Measurements from ENCODE around the gene CNN1. TPM values are rescaled to one million over a fixed set of nuclear protein-coding genes. Genes with fewer than 3 reads are reported as not detected.

Gene CNN1
- total and polyA plus RNA-seq, 2 of the 13 experiments (the other 11 are each of a cell fraction or from before 2014, with no cell fraction given), result 0.70 to 1.1 TPM

DNA sequence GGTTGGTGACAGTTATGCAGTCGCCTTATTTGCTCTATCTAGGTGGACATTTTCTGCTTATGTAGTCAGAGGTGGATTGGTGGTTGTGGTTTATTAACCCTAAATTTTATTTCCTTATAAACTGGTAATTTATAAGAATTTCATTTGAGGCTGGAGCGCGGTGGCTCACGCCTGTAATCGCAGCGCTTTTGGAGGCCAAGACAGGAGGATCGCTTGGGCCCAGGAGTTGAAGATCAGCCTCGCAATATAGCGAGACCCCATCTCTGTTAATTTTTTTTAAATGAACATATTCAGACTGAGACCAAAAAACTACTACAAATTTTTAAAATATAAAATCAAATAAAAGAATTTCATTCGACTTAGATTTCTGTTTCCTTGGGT, 59.4 kb downstream of the CNN1 start:
- H3K36me3 ChIP-seq (replicated peaks in 1 of 2; ENCODE audit: control insufficient read depth in 1 of 2, insufficient read depth in 2 of 2, low read length in 2 of 2), result no peaks in the 10 kb centered on the region
- peaks cover 52% of the 10 kb centered on the region for H3K4me1 ChIP-seq (ENCODE audit: insufficient read depth, low read length)
- H2AFZ ChIP-seq (ENCODE audit: low read length), result no peak overlapping the region
- POLR2A ChIA-PET, result interaction anchor here (0.8 to 1.2 kb wide), 9 partner anchors 9 to 223 kb away, joined by 3 to 9 read pairs (median 3); partner anchors contain the start of genes ELOF1, EPOR and SWSAP1
- peak overlapping the region; percentile 86 to 89 (median 86) for H3K4me3 ChIP-seq (replicated peaks in 1 of 3; ENCODE audit: insufficient read depth in 1 of 3, low read depth in 2 of 3, low read length in 3 of 3)
- H3K27ac ChIP-seq (ENCODE audit: extremely low read length, insufficient read depth, low read length), result peak overlapping the region; percentile 85
- H4K20me1 ChIP-seq (ENCODE audit: insufficient read depth, low read length), result no peaks in the 10 kb centered on the region
- CTCF ChIA-PET (ENCODE audit: low intra/inter-chr PET ratio, low total read pairs), result no interaction called here
- H3K9ac ChIP-seq (ENCODE audit: insufficient read depth, low read depth, low read length), result peak overlapping the region; percentile 92
- DNase-seq (ENCODE audit: low spot score) (no peak), ATAC-seq (no peak), FAIRE-seq (peak; percentile 8)
- H3K27me3 ChIP-seq (ENCODE audit: control insufficient read depth in 1 of 2, insufficient read depth in 2 of 2, low read length in 2 of 2), result no peaks in the 10 kb centered on the region
- in situ Hi-C loops (cut with HindIII; ENCODE audit: extremely low pct_ligation_motif_present, low pct_unique_long_range_greater_than_20kb) (no loop called here), intact Hi-C loops (cut with micrococcal nuclease; ENCODE audit: unreplicated experiment) (no loop called here)
- TF ChIP-seq, protein P1, sequence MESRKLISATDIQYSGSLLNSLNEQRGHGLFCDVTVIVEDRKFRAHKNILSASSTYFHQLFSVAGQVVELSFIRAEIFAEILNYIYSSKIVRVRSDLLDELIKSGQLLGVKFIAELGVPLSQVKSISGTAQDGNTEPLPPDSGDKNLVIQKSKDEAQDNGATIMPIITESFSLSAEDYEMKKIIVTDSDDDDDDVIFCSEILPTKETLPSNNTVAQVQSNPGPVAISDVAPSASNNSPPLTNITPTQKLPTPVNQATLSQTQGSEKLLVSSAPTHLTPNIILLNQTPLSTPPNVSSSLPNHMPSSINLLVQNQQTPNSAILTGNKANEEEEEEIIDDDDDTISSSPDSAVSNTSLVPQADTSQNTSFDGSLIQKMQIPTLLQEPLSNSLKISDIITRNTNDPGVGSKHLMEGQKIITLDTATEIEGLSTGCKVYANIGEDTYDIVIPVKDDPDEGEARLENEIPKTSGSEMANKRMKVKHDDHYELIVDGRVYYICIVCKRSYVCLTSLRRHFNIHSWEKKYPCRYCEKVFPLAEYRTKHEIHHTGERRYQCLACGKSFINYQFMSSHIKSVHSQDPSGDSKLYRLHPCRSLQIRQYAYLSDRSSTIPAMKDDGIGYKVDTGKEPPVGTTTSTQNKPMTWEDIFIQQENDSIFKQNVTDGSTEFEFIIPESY (CRISPR knock-in tag; IDR thresholded peaks at IDR 0.05), result peak; percentile 18; the same call in 1 of the 2 replicates
- TF ChIP-seq ZNF770 (CRISPR knock-in tag; IDR thresholded peaks at IDR 0.05), result peak; percentile 70; the same call in 1 of the 2 replicates
- TF ChIP-seq PRPF4 (IDR thresholded peaks at IDR 0.05; ENCODE audit: low read depth, low read length, poor library complexity, severe bottlenecking), result peak; percentile 71
- TF ChIP-seq, protein P2, sequence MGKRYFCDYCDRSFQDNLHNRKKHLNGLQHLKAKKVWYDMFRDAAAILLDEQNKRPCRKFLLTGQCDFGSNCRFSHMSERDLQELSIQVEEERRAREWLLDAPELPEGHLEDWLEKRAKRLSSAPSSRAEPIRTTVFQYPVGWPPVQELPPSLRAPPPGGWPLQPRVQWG (CRISPR knock-in tag; IDR thresholded peaks at IDR 0.05; ENCODE audit: borderline replicate concordance, low read depth), result no peak
- peaks cover 38% of the 10 kb centered on the region for H3K79me2 ChIP-seq (ENCODE audit: insufficient read depth, low read length)
- TSS peak; percentile 73 for BruUV-seq (replicated peaks)
- H3K4me2 ChIP-seq (ENCODE audit: low read depth, low read length), result peak overlapping the region; percentile 74
- WGBS (ENCODE audit: low lambda C conversion rate), result 48% methylated on average over 10 of the region's 10 CpGs
- H3K9me3 ChIP-seq (ENCODE audit: low read length), result no peaks in the 10 kb centered on the region

All from HepG2 (cell line).